NCI-H2196 treated with DMSO at 0.1 percent for 48 hours (cell line): ENCODE results near the gene CEL.
"Not testable (repeated sequence)": the region's sequence is repeated elsewhere in the genome, so short reads cannot be mapped to it uniquely, and the experiment has no call there.

ENCODE experiments used
- DNase-seq: peaks from one replicate; lab custom pipeline; 2025; ENCODE audit not compliant: unreplicated experiment; lab: John Stamatoyannopoulos, UW

The CEL gene

GRCh38 chr9:133063159-133063499 lies 1.3 kb downstream of the CEL start:
- DNase-seq, result no peak

- no peak for DNase-seq
Measured at GRCh38 chr9:133063500-133064231, 1.9 kb downstream of the CEL start.

GRCh38 chr9:133064241-133065069 lies 2.7 kb downstream of the CEL start:
- DNase-seq, result no peak

DNA sequence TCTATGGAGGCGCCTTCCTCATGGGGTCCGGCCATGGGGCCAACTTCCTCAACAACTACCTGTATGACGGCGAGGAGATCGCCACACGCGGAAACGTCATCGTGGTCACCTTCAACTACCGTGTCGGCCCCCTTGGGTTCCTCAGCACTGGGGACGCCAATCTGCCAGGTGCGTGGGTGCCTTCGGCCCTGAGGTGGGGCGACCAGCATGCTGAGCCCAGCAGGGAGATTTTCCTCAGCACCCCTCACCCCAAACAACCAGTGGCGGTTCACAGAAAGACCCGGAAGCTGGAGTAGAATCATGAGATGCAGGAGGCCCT lies 3.2 kb downstream of the CEL start:
- no peak for DNase-seq

- no peak for DNase-seq
Measured at GRCh38 chr9:133066181-133066983, 4.6 kb downstream of the CEL start.

DNA sequence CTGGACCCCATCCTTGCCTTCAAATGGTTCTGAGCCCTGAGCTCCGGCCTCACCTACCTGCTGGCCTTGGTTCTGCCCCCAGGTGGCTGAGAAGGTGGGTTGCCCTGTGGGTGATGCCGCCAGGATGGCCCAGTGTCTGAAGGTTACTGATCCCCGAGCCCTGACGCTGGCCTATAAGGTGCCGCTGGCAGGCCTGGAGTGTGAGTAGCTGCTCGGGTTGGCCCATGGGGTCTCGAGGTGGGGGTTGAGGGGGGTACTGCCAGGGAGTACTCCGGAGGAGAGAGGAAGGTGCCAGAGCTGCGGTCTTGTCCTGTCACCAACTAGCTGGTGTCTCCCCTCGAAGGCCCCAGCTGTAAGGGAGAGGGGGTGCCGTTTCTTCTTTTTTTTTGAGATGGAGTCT lies 5.2 kb downstream of the CEL start:
- DNase-seq, result no peak

DNA sequence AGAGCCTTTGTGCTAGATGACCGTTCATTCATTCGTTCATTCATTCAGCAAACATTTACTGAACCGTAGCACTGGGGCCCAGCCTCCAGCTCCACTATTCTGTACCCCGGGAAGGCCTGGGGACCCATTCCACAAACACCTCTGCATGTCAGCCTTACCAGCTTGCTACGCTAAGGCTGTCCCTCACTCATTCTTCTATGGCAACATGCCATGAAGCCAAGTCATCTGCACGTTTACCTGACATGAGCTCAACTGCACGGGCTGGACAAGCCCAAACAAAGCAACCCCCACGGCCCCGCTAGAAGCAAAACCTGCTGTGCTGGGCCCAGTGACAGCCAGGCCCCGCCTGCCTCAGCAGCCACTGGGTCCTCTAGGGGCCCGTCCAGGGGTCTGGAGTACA lies 6.0 kb downstream of the CEL start:
- DNase-seq, result no peak

DNA sequence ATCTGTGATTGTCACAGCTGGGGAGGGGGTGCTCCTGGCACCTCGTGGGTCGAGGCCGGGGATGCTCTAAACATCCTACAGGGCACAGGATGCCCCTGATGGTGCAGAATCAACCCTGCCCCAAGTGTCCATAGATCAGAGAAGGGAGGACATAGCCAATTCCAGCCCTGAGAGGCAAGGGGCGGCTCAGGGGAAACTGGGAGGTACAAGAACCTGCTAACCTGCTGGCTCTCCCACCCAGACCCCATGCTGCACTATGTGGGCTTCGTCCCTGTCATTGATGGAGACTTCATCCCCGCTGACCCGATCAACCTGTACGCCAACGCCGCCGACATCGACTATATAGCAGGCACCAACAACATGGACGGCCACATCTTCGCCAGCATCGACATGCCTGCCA lies 6.7 kb downstream of the CEL start:
- not testable (repeated sequence) for DNase-seq

DNA sequence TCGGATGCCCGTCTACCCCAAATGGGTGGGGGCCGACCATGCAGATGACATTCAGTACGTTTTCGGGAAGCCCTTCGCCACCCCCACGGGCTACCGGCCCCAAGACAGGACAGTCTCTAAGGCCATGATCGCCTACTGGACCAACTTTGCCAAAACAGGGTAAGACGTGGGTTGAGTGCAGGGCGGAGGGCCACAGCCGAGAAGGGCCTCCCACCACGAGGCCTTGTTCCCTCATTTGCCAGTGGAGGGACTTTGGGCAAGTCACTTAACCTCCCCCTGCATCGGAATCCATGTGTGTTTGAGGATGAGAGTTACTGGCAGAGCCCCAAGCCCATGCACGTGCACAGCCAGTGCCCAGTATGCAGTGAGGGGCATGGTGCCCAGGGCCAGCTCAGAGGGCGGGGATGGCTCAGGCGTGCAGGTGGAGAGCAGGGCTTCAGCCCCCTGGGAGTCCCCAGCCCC lies 8.8 kb downstream of the CEL start:
- DNase-seq, result not testable (repeated sequence)

GRCh38 chr9:133070985-133071384 lies 9.2 kb downstream of the CEL start:
- not testable (repeated sequence) for DNase-seq

DNA sequence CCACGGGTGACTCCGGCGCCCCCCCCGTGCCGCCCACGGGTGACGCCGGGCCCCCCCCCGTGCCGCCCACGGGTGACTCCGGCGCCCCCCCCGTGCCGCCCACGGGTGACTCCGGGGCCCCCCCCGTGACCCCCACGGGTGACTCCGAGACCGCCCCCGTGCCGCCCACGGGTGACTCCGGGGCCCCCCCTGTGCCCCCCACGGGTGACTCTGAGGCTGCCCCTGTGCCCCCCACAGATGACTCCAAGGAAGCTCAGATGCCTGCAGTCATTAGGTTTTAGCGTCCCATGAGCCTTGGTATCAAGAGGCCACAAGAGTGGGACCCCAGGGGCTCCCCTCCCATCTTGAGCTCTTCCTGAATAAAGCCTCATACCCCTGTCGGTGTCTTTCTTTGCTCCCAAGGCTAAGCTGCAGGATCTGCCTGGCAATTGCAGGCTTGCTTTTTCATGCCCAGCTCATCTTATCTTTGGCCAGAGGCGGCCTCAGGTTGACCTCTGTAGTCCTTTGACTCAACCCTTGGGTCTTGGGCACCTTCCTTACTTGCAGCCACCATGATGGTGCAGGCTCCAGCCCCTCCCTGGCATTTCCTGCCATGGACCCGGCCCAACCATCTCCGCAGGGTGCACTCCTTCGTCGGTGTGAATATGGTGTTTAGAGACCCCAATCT lies 9.8 kb downstream of the CEL start:
- DNase-seq, result no peak

DNA sequence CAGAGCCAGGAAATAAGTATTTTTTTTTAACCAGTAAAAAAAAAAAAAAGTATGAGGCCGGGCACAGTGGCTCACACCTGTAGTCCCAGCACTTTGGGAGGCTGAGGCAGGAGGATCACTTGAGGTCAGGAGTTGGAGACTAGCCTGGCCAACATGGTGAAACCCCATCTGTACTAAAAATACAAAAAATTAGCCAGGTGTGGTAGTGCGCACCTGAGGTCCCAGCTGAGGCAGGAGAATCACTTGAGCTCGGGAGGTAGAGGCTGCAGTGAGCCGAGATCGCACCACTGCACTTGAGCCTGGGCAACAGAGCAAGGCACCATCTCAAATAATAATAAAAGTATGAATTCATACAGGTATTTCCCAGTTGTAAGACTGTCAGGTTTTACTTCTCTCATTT lies 10.4 kb downstream of the CEL start:
- not testable (repeated sequence) for DNase-seq

- DNase-seq, result no peak
Measured at GRCh38 chr9:133073086-133074014, 11.6 kb downstream of the CEL start.

DNA sequence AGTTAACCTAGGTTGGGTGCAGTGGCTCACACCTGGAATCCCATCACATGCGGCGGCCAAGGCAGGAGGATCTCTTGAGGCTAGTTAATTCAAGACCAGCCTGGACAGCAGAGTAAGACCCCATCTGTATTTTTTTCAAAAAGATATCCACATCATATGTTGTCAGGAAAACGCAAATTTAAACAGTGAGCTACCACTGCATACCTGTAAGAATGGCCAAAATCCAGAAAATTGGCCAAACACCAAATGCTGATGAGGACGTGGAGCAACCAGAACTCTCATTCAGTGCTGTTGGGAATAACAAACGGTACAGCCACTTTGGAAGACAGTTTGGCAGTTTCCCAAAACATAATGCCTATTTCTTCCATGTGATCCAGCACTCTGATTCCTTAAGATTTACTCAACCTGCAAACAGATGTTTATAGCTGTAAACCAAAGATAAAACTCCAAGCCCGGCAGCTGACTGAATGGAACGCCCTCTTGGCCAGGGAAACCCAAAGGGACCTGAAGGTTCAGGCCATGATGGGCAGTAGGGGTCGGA lies 12.4 kb downstream of the CEL start:
- no peak for DNase-seq

- no peak for DNase-seq
Measured at GRCh38 chr9:133075925-133076630, 14.3 kb downstream of the CEL start.

DNA sequence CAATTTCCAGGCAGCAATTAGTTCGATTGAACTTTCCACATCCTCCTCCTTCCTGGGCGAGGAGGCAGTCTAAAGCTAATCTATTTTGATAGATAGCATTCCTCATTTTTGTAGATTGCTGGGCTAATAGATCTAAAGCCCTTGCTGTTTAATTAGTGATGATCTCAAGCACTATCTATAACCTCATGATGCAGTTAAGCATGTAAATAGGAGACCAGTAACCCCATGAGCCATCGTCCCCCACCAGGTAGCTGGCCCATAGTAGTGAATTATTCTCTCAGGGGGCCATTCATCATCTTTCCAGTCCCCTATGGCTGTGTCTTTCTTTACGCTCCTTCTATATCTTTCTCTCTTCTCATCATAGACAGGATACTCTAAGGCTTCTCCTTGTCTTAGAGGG lies 14.9 kb downstream of the CEL start:
- DNase-seq, result no peak

DNA sequence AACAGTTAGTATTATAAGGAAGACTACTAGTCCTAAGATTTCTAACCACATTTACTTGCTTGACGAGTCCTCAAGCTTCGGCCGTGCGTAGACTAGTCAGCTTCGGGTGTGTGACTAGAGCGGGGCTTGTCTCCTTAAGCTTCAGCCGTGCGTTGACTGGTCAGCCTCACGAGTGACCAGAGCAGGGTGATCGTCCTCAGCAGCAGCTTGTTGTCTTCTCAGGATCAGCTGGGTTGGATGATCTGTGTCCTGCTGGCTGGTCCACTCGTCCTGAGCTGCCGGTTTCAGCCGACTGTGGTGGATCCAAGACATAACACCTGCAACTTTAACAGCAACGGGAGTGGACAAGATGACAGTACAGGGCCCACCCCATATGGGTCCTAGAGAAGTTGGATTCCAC lies 16.7 kb downstream of the CEL start:
- no peak for DNase-seq

- DNase-seq, result no peak
Measured at GRCh38 chr9:133080161-133080560, 18.4 kb downstream of the CEL start.
